Subcutaneous adipose tissue (tissue), 4 donors: ENCODE results near the gene NDUFS2. TPM values are rescaled to one million over a fixed set of nuclear protein-coding genes. Genes with fewer than 3 reads are reported as not detected.

Source experiments
- CTCF ChIP-seq: fragments of 450-650 bp; IDR thresholded peaks from one replicate; pipeline ENCODE4 v1.5.1; 2016; ENCODE audit warnings: low read depth, mild to moderate bottlenecking, control low read depth, antibody characterized with exemption, moderate library complexity
- total RNA-seq, 4 donors: library from RNA; depleted of rRNA; stranded (reverse); fragments of >200 nt; gene quantifications; one replicate each; pipeline ENCODE4 v1.1.0, GENCODE V29; 2016

Gene NDUFS2
- total RNA-seq, 4 donors from 2014 or later, result 74.7 to 125 (median 106) TPM

- no peak for TF ChIP-seq CTCF
These were observed 42.3 kb upstream of the NDUFS2 start for GRCh38 chr1:161159913-161160243.

GRCh38 chr1:161160671-161161145, 41.5 kb upstream of the NDUFS2 start:
- no peak for TF ChIP-seq CTCF

GRCh38 chr1:161161652-161162051, 40.5 kb upstream of the NDUFS2 start:
- no peak for TF ChIP-seq CTCF

GRCh38 chr1:161162052-161162451, 40.1 kb upstream of the NDUFS2 start:
- TF ChIP-seq CTCF, result no peak

GRCh38 chr1:161162806-161163205, 39.4 kb upstream of the NDUFS2 start:
- no peak for TF ChIP-seq CTCF

- no peak for TF ChIP-seq CTCF
These were observed 38.4 kb upstream of the NDUFS2 start for GRCh38 chr1:161163793-161164192.

- no peak for TF ChIP-seq CTCF
These were observed 37.1 kb upstream of the NDUFS2 start for GRCh38 chr1:161164901-161165610.
